Neuronal stem cell (in vitro differentiated cells): ENCODE data around the gene EIF4A3.

Experiments
- DNase-seq: peaks from one replicate; pipeline ENCODE4 v3.0.0-alpha.2; 2013; ENCODE audit warnings: low spot score
- H2AFZ ChIP-seq: one replicate; pipeline ENCODE4 v1.6.1; 2013; ENCODE audit warnings: mild to moderate bottlenecking, low read length, inconsistent platforms
- H2AK5ac ChIP-seq: 2 replicates; pipeline ENCODE4 v1.6.1; 2013; ENCODE audit warnings: low read depth, mild to moderate bottlenecking, inconsistent platforms, low read length, moderate library complexity, mixed read lengths
- H2BK120ac ChIP-seq: 2 replicates; pipeline ENCODE4 v1.6.1; 2013; ENCODE audit warnings: low read depth, mild to moderate bottlenecking, inconsistent platforms, low read length, moderate library complexity, mixed read lengths
- H2BK12ac ChIP-seq: one replicate; pipeline ENCODE4 v1.6.1; 2013; ENCODE audit warnings: low read length, inconsistent platforms
- H2BK15ac ChIP-seq: 2 replicates; pipeline ENCODE4 v1.6.1; 2013; ENCODE audit warnings: mild to moderate bottlenecking, low read length, inconsistent platforms, mixed read lengths
- H2BK5ac ChIP-seq: one replicate; pipeline ENCODE4 v1.6.1; 2013; ENCODE audit warnings: inconsistent platforms, mild to moderate bottlenecking, low read length, moderate library complexity
- H3K14ac ChIP-seq: one replicate; pipeline ENCODE4 v1.6.1; 2013; ENCODE audit warnings: low read length, inconsistent platforms
- H3K18ac ChIP-seq: 2 replicates; pipeline ENCODE4 v1.6.1; 2013; ENCODE audit warnings: low read length, inconsistent platforms
- H3K23ac ChIP-seq: 2 replicates; pipeline ENCODE4 v1.6.1; 2013; ENCODE audit warnings: low read depth, mild to moderate bottlenecking, mixed read lengths, low read length, inconsistent platforms; ENCODE audit not compliant: poor library complexity
- H3K27ac ChIP-seq: replicated peaks from 3 replicates; pipeline ENCODE4 v1.5.1; 2013; ENCODE audit warnings: low read length, inconsistent platforms
- H3K27me3 ChIP-seq, 3 experiments: 2 replicates each; pipeline ENCODE4 v1.6.1; 2013; ENCODE audit warnings: low read length in 3 of 3, mild to moderate bottlenecking in 2 of 3, inconsistent platforms in 1 of 3, low read depth in 1 of 3, mixed read lengths in 1 of 3, moderate library complexity in 1 of 3; ENCODE audit not compliant: control insufficient read depth in 3 of 3, insufficient read depth in 3 of 3
- H3K36me3 ChIP-seq, 2 donors: replicated peaks in 1 of 2; 2 replicates each; pipeline ENCODE4 v1.6.1; 2013; ENCODE audit warnings: low read length in 2 of 2; ENCODE audit not compliant: control insufficient read depth in 2 of 2, insufficient read depth in 2 of 2
- H3K4ac ChIP-seq: 2 replicates; pipeline ENCODE4 v1.6.1; 2013; ENCODE audit warnings: inconsistent platforms, mild to moderate bottlenecking, low read length, moderate library complexity
- H3K4me1 ChIP-seq, 2 donors: 1 replicate in 1 of 2; 2 replicates in 1 of 2; pipeline ENCODE4 v1.6.1; 2013; ENCODE audit warnings: low read length in 2 of 2, low read depth in 1 of 2; ENCODE audit not compliant: control insufficient read depth in 2 of 2, insufficient read depth in 1 of 2
- H3K4me2 ChIP-seq: one replicate; pipeline ENCODE4 v1.6.1; 2013; ENCODE audit warnings: mild to moderate bottlenecking, low read length, inconsistent platforms; ENCODE audit not compliant: insufficient read depth, poor library complexity, severe bottlenecking
- H3K4me3 ChIP-seq, 2 donors: 2 replicates each; pipeline ENCODE4 v1.5.1; 2013; ENCODE audit warnings: low read length in 2 of 2, mild to moderate bottlenecking in 2 of 2, inconsistent platforms in 1 of 2, moderate library complexity in 1 of 2
- H3K79me1 ChIP-seq: one replicate; pipeline ENCODE4 v1.6.1; 2013; ENCODE audit warnings: low read depth, mild to moderate bottlenecking, inconsistent platforms, low read length, moderate library complexity
- H3K9ac ChIP-seq: one replicate; pipeline ENCODE4 v1.6.1; 2013; ENCODE audit warnings: mild to moderate bottlenecking, low read depth, low read length, inconsistent platforms; ENCODE audit not compliant: poor library complexity
- H3K9me3 ChIP-seq, 2 donors: replicated peaks in 1 of 2; 2 replicates each; pipeline versions ENCODE3 to v1.6.1; 2013; ENCODE audit warnings: low read length in 2 of 2, mild to moderate bottlenecking in 2 of 2, inconsistent platforms in 1 of 2, low read depth in 1 of 2, mixed read lengths in 1 of 2, moderate library complexity in 1 of 2; ENCODE audit not compliant: control insufficient read depth in 2 of 2, insufficient read depth in 1 of 2
- H4K8ac ChIP-seq: one replicate; pipeline ENCODE4 v1.6.1; 2013; ENCODE audit warnings: low read depth, mild to moderate bottlenecking, inconsistent platforms, low read length, moderate library complexity
- H4K91ac ChIP-seq: one replicate; pipeline ENCODE4 v1.6.1; 2013; ENCODE audit warnings: low read length, low read depth, mild to moderate bottlenecking, inconsistent platforms; ENCODE audit not compliant: poor library complexity
- WGBS, 2 donors: extraction: QIAGEN DNeasy Blood & Tissue Kit; methylation state at CpG; one replicate each; pipeline ENCODE4 v1.1.7; 2013; ENCODE audit warnings: missing lambda C conversion rate in 2 of 2, mixed read lengths in 1 of 2; ENCODE audit not compliant: insufficient read length in 2 of 2, insufficient replicate concordance in 1 of 2; ENCODE audit errors: extremely low coverage in 2 of 2; 5-methylcytosine and 5-hydroxymethylcytosine counted together

EIF4A3 gene

DNA sequence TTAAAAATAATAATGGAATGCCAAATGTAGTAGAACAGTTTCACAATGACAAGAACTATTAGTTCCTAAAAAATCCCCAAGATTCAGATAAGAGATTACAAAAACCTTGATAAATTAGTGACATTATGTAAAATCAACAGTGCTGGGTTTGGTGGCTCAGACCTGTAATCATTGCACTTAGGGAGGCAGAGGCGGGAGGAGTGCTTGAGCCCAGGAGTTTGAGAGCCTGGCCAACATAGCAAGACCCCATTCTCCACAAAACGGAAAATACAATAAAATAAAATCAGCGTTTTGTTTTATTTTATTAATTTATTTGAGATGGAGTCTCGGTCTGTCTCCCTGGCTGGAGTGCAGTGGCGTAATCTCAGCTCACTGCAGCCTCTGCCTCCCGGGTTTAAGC lies 27.0 kb upstream of the EIF4A3 start:
- Histone ChIP-seq H3K4ac (no peak overlapping the region), H3K27ac (no peak overlapping the region), H3K4me1 (peaks cover 2 to 7% of the 10 kb centered on the region in 2 donors), H2AFZ (no peak overlapping the region), H2BK12ac (no peak overlapping the region), H3K4me2 (no peak overlapping the region), H4K91ac (no peak overlapping the region), H3K36me3 (no peaks in the 10 kb centered on the region), H2BK5ac (no peak overlapping the region), H3K27me3 (peaks cover 0 to 8% (median 0%) of the 10 kb centered on the region in 3 experiments), H3K79me1 (no peaks in the 10 kb centered on the region), H3K18ac (no peak overlapping the region), H3K4me3 (no peak overlapping the region), H3K23ac (no peak overlapping the region), H3K14ac (no peak overlapping the region), H2BK120ac (no peak overlapping the region), H2AK5ac (no peak overlapping the region), H3K9ac (no peak overlapping the region), H2BK15ac (no peak overlapping the region), H4K8ac (no peak overlapping the region), H3K9me3 (no peaks in the 10 kb centered on the region)
- no CpG with 5 or more reads among the region's 6 CpGs for WGBS, 2 donors
- no peak for DNase-seq

DNA sequence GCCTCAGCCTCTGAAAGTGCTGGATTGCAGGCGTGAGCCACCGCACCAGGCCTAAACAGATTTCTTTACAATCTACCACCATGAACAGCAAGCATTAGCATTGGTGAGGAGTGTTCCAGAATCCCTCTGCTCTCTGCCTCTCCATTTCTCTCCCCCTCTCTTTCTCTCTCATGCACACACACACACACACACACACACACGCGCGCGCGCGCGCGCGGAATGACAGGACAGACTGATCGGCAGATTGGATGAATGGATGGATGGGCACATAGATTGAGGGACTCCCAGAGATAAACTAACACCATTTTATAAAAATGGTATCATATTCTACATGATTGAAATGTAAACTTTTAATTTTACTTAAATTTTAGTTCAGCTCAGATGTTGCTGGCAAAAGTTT lies 26.2 kb upstream of the EIF4A3 start:
- WGBS, 2 donors = no CpG with 5 or more reads among the region's 12 CpGs
- no peak overlapping the region for H2AK5ac ChIP-seq

DNA sequence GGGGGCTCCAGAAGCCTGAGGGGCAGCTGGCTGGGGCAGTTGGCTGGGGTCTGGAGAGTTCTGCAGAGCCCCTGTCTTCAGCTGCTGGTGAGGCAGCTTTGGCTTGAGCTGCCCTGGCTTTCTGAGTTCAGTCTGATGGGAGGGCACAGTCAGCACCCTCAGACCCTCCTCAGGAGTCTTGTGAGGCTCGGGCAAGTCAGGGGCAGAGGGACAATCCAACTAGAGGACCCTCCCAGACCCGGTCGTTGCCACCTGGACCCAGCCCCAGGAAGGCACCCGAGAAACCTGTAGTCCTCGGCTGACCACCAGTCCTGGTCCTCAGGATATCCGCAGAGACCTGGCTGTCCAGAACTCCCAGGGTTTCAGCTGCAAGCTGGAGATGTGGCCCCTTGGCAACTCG lies 24.8 kb upstream of the EIF4A3 start:
- H2AFZ ChIP-seq = no peak overlapping the region
- no peak overlapping the region for H3K4ac ChIP-seq
- H3K9ac ChIP-seq = no peak overlapping the region
- H3K14ac ChIP-seq = no peak overlapping the region
- H3K23ac ChIP-seq = no peak overlapping the region
- no peak overlapping the region for H3K27ac ChIP-seq
- no peak overlapping the region for H2BK5ac ChIP-seq
- H2BK15ac ChIP-seq = no peak overlapping the region
- H4K91ac ChIP-seq = no peak overlapping the region
- no peak overlapping the region for H4K8ac ChIP-seq
- no peaks in the 10 kb centered on the region for H3K9me3 ChIP-seq
- H3K18ac ChIP-seq = no peak overlapping the region
- H3K4me1 ChIP-seq = peaks cover 6 to 9% of the 10 kb centered on the region in 2 donors
- peak overlapping the region; percentile 17 for H2AK5ac ChIP-seq
- H3K79me1 ChIP-seq = no peaks in the 10 kb centered on the region
- DNase-seq = no peak
- H3K4me2 ChIP-seq = no peak overlapping the region
- H3K36me3 ChIP-seq = no peaks in the 10 kb centered on the region
- H2BK120ac ChIP-seq = no peak overlapping the region
- peaks cover 0 to 8% (median 0%) of the 10 kb centered on the region in 3 experiments for H3K27me3 ChIP-seq
- H3K4me3 ChIP-seq = no peak overlapping the region
- WGBS, 2 donors = no CpG with 5 or more reads among the region's 7 CpGs
- H2BK12ac ChIP-seq = no peak overlapping the region

More for the DNA sequence above, 26.2 kb upstream of the EIF4A3 start:
- Histone ChIP-seq H3K27me3 (peaks cover 0 to 8% (median 0%) of the 10 kb centered on the region in 3 experiments), H3K4ac (no peak overlapping the region), H2AFZ (no peak overlapping the region), H3K9ac (no peak overlapping the region), H3K79me1 (no peaks in the 10 kb centered on the region), H3K18ac (no peak overlapping the region), H3K9me3 (no peaks in the 10 kb centered on the region), H2BK120ac (no peak overlapping the region), H3K4me1 (peaks cover 6 to 9% of the 10 kb centered on the region in 2 donors), H2BK15ac (no peak overlapping the region), H4K91ac (no peak overlapping the region), H4K8ac (no peak overlapping the region), H3K14ac (no peak overlapping the region), H2BK5ac (no peak overlapping the region), H2BK12ac (no peak overlapping the region), H3K4me2 (no peak overlapping the region), H3K27ac (no peak overlapping the region), H3K36me3 (no peaks in the 10 kb centered on the region), H3K4me3 (no peak overlapping the region), H3K23ac (no peak overlapping the region)
- no peak for DNase-seq

DNA sequence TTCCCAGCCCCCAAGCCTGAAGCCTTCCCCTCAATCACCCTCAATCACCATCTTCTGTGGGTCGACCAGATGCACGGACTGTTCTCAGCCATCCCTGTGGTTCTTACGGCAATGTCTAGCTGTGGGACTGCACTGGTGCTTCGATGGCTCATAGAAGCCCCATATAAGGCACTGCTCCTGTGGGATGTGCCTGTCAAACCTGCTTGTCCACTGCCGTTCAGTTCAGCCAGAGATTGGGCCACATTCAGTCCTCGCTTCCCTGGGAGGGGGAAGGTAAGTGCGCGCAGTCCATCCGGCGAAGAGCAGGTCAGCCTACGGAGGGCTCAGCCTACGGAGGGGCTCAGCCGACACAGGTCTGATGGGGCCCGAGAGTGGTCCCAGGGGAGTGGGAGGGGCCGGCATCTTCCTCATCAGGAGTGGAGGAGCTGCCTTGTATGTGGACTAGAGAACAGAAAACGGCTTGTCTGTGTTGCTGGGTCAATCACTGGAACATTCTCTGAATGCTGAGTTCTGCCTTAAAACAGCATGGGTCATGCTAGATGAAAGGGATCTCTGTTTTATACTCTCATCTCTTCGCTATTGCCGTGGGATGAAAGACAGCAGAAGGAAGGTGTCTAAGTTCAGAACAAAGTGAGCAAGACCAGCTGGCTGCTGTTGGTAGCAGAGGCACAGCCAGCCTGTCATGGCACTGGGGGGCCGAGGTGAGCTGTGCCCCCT lies 23.0 kb upstream of the EIF4A3 start, which contains the start of gene CARD14:
CARD14 (plus strand) TSS at position 247 of the 717 bp plus-strand sequence. CDS start 11,409 bp downstream, outside the sequence.
- Histone ChIP-seq H3K27ac (no peak within 1 kb of the TSS), H2BK5ac (no peak within 1 kb of the TSS), H3K4ac (no peak within 1 kb of the TSS), H2BK12ac (peak within 1 kb of the TSS; percentile 4), H2AFZ (peak within 1 kb of the TSS; percentile 28), H3K14ac (no peak within 1 kb of the TSS), H3K4me2 (no peak within 1 kb of the TSS), H3K27me3 (peaks cover 0 to 8% (median 0%) of the 10 kb centered on the region in 3 experiments), H4K8ac (no peak within 1 kb of the TSS), H2BK15ac (no peak within 1 kb of the TSS), H3K4me3 (no peak within 1 kb of the TSS), H3K23ac (peak within 1 kb of the TSS; percentile 59), H3K9ac (no peak within 1 kb of the TSS), H3K36me3 (no peaks in the 10 kb centered on the region), H3K9me3 (no peaks in the 10 kb centered on the region), H2AK5ac (peak within 1 kb of the TSS; percentile 40), H3K18ac (peak within 1 kb of the TSS; percentile 68), H3K79me1 (no peaks in the 10 kb centered on the region), H3K4me1 (peaks cover 5 to 6% of the 10 kb centered on the region in 2 donors), H4K91ac (no peak within 1 kb of the TSS), H2BK120ac (no peak within 1 kb of the TSS)
- no CpG with 5 or more reads among the region's 19 CpGs for WGBS, 2 donors
- no peak for DNase-seq
